Testis (tissue), 2 donors: ENCODE results near the gene SFXN4.

Experiments
- POLR2A ChIP-seq: fragments of 450-650 bp; IDR thresholded peaks from one replicate; pipeline ENCODE4 v1.6.1; 2017; ENCODE audit warnings: antibody characterized with exemption, mild to moderate bottlenecking, moderate library complexity
- TF ChIP-seq, protein P1 (sequence below), 3 experiments: fragments of 450-650 bp in 2 of 3; fragments of 200-600 bp in 1 of 3; sonication (generic) in 1 of 3; IDR thresholded peaks; one replicate each; pipeline ENCODE4 v1.5.1; 2016 to 2019; ENCODE audit warnings: antibody characterized with exemption in 3 of 3, mild to moderate bottlenecking in 2 of 3, moderate library complexity in 1 of 3

DNA sequence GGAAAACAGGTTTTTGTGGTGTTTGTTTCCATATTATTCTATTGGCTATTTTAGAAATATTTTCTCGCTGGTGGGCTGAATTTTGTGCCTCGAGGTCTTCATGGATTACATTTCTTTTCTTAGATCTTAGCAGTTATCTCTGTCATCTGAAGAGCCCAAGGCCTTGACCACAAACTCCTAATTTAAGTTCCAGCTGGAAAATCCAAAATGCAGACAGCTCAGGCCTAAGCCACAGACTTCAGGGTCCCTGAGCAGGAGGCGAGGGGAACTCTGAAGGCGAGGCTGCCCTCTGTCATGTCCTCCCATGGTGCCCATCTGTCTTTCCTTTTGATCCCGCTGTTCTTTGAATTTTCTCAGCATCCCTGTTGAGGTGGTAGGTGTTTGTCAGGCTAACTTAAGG is 47.3 kb downstream of the SFXN4 start:
- TF ChIP-seq POLR2A = no peak
- TF ChIP-seq, protein P1, sequence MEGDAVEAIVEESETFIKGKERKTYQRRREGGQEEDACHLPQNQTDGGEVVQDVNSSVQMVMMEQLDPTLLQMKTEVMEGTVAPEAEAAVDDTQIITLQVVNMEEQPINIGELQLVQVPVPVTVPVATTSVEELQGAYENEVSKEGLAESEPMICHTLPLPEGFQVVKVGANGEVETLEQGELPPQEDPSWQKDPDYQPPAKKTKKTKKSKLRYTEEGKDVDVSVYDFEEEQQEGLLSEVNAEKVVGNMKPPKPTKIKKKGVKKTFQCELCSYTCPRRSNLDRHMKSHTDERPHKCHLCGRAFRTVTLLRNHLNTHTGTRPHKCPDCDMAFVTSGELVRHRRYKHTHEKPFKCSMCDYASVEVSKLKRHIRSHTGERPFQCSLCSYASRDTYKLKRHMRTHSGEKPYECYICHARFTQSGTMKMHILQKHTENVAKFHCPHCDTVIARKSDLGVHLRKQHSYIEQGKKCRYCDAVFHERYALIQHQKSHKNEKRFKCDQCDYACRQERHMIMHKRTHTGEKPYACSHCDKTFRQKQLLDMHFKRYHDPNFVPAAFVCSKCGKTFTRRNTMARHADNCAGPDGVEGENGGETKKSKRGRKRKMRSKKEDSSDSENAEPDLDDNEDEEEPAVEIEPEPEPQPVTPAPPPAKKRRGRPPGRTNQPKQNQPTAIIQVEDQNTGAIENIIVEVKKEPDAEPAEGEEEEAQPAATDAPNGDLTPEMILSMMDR (IDR thresholded peaks at IDR 0.05) = no peak
